ENCODE measurements around the gene SDHB.

DNA sequence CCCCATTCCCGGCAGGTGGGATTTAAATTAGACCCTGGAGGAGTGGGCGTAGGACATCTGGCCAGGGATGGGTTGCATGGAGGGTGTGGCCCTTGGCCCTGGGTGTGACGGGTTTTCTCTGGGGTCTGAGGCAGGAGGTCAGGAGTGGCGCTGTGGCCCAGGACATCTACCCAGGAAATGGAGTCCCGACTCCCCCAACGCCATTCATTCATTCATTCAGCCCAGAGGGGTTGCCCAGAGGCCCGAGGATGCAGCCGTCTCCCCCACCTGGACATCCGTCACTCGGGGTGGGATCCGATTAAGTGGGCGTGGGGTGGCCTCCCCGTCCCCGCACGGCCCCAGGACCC lies 42.8 kb downstream of the SDHB start:
- no peak for TF ChIP-seq CTCF (conservative IDR thresholded peaks at IDR 0.05; ENCODE audit: low read depth, low read length)
- TF ChIP-seq EZH2 (IDR thresholded peaks at IDR 0.05; ENCODE audit: low read length, unreplicated experiment): no peak
- TF ChIP-seq EZH2phosphoT487 (IDR thresholded peaks at IDR 0.05; ENCODE audit: borderline replicate concordance, low read length): no peak
